GM18867 (cell line): ENCODE data around the gene FSHR.
A peak's percentile ranks its signal among the peaks of the same experiment; 100 is the strongest.

Experiments
- ATAC-seq: cut with Tn5 transposase; IDR thresholded peaks from one replicate; pipeline ENCODE4 v1.9.1; 2021; ENCODE audit warnings: mild to moderate bottlenecking, moderate library complexity; ENCODE audit not compliant: unreplicated experiment

The FSHR gene

GRCh38 chr2:49033394-49034185 lies 120.7 kb downstream of the FSHR start:
- no peak for ATAC-seq

GRCh38 chr2:49032936-49033335 lies 121.4 kb downstream of the FSHR start:
- ATAC-seq, result no peak

GRCh38 chr2:49032126-49032525 lies 122.2 kb downstream of the FSHR start:
- no peak for ATAC-seq

DNA sequence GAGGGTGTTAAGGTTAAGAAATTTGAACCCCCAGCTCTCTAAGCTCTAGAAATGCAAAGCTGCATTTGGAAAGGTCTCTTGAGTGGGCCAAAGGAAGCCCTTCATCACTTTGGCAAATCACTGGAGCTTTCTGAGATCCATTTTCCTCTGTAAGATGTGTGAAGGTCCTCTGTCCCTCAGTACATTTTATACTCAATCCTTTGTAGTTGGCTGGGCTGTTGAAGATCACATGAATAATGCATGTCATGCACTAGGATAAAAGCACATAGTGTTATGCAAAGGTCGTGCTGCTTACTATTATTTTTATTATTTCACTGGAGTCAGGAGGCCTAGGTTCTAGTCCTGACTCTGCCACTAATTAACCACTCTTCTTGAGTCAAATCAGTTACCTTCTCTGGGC lies 124.9 kb downstream of the FSHR start:
- no peak for ATAC-seq

DNA sequence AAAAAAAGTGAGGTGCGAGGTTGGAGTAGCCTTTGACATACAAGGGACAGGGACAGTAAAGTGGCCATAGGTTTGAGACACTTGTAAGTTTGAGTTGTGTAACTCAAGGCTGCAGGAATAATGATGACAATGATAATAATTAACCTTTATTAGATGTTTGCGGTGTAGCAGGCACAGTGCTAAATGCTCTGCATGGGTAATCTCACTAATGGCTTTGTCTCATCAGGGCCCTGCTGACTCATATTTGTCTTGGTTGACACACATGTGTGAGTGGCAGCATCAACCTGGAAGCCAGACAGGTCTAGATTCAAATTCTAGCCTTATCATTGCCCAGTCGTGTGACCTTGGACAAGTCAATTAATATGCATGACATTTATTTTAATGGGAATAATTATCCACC lies 126.2 kb downstream of the FSHR start:
- peak; percentile 98 for ATAC-seq

GRCh38 chr2:49026706-49027105 lies 127.6 kb downstream of the FSHR start:
- ATAC-seq, result no peak

GRCh38 chr2:49021271-49021670 lies 133.0 kb downstream of the FSHR start:
- no peak for ATAC-seq

- no peak for ATAC-seq
Observed at GRCh38 chr2:49005261-49005660, 149.1 kb downstream of the FSHR start.

DNA sequence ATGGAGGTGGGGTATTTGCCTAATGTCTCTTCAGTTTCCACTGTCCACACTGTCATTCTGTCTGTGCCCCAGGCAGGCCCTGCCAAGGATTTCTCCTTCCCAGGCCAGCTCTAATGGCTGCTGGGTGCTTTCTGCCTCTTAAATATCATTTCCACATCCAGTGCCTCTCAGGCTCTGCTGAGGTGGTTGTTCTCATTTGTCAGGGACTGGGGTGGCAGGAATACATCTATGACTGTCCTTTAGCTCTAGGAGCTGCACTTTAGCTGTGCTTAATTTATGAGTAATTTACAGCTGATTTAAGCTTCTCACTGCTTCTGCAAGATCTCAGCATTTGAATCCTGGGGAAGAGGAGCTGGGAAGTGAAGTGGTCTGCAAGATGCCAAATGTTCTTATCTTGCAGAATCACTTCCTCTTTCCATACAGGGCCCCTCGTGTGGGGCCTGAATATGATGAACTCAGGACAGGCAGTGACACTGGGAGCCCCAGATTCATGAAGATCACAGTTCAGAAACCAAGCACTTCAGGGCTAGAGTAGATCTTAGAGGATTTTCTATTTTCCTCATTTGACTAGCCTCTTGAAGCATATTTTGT lies 150.2 kb downstream of the FSHR start:
- ATAC-seq, result peak; percentile 61

GRCh38 chr2:49003201-49003600 lies 151.1 kb downstream of the FSHR start:
- no peak for ATAC-seq

DNA sequence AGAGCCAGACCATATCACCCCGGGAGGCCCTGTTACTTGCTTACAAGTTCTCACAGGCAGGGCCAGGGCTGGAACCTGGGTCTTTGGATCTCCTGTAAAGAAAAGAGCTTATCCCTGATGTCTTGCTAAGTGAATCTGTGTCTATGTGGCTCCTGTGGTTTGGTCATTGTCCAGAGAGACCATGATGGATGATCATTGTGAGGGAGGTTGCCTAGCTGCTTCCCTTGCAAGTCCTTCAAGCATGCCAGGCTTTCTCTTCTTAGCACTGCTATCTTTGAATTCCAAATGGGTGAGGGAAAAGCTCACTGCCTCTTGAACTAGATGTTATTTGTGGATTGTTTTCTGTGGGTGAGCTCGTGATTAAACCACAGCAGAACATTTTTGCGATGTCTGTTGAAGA lies 151.6 kb downstream of the FSHR start:
- no peak for ATAC-seq

DNA sequence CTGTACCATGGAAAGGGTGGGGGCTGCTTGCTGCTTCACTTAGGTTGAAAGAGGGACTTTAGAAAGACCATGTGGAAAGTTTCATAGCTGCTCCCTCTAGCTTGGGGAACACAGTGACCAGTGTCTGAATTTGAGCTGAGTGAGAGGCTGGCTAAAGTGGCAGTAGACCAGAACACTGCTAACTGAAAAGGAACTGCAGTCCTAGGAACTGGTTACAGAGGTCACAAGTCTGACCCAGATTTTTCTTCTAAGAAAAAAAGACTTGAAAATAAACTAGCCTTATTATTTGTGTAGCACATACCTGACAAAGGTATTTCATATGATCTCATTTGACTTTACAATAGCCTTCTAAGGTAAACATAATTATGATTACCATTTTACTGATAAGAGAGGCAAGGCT lies 153.6 kb downstream of the FSHR start:
- ATAC-seq, result no peak

DNA sequence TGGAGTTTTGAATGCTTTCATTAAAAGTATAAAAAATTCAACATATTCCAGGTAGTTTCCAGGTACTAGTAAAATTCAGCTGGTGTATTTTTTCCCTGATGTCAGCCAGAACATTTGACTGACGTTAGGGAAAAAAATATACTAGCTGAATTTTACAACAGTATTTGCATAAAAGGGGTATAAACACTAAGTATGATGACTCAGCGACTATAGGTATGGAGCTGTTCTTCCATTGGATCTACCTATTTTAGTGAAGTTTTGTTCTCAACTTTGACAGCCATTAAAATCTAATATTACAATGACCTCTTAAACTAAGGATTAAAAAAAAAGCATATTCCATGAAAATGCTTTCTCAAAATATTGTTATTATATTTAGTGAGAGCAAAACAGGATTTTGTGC lies 155.9 kb downstream of the FSHR start:
- no peak for ATAC-seq

- peak; percentile 71 for ATAC-seq
Observed at GRCh38 chr2:48993576-48993975, 160.7 kb downstream of the FSHR start.

DNA sequence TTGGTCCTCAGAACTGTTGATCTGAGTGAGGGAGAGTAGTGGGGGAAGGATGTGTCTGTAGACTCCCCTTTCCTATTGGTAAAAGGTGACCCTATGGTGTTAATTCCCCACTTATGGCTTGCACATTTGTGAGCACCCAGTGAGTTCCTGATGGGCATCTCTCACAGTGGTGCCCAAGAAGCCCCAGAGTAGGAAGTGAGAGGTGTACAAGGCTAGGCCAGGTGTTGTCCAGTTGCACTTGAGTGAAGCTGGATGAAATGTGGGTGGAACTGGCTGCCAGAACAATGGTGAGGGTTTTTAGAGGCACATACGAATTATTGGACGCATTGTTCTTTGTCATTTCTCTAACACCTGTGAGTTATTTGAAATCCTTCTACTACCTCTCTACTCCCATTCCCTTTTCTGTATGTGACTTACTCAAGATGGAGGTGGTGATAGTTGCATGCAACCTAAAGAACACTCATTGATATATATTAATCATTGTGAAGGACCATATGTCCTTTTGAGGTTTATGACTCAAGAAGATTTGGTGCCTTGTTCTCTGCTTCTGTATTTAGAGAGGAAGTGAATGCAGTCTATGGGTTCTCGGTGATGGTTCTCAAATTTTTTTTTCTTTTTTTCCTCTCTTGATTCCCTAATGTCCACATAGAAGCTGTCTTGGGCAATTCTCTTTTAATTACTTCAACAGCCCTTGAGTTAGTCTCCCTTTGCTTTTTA lies 162.7 kb downstream of the FSHR start:
- ATAC-seq, result peak; percentile 52

GRCh38 chr2:48984922-48985321 lies 169.4 kb downstream of the FSHR start:
- ATAC-seq, result no peak

GRCh38 chr2:48983551-48983950 lies 170.8 kb downstream of the FSHR start:
- no peak for ATAC-seq

- ATAC-seq, result no peak
Observed at GRCh38 chr2:48982887-48983435, 171.4 kb downstream of the FSHR start.

DNA sequence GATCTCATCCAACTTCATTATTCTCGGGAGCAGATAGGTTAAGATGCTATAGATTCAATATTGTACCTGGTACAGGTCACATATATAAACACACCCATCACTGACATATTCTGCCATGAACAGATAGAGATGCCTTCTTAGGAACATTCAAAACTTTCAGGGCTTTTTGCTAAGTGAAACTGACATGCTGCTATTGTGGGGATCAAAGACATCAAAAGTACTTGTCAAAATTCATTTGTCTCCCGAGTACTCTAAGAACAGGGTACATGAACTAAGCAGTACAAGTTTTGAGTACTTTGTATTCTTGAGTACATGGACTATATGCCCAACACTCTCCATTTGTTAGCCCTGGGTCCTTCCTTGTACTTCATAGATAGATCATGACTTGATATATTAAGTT lies 173.5 kb downstream of the FSHR start:
- ATAC-seq, result no peak

- ATAC-seq, result no peak
Observed at GRCh38 chr2:48979691-48980090, 174.6 kb downstream of the FSHR start.

- no peak for ATAC-seq
Observed at GRCh38 chr2:48978131-48978530, 176.2 kb downstream of the FSHR start.

GRCh38 chr2:48971801-48972200 lies 182.5 kb downstream of the FSHR start:
- ATAC-seq, result no peak
